Ovary (tissue), 9 donors: ENCODE measurements around the gene CHADL. TPM values are rescaled to one million over a fixed set of nuclear protein-coding genes. Genes with fewer than 3 reads are reported as not detected.

Source experiments
- DNase-seq, 5 donors: peaks; one replicate each; pipeline ENCODE4 v3.0.0-alpha.2; 2019 to 2020
- H3K27ac ChIP-seq, 2 donors: fragments of 200-600 bp; one replicate each; pipeline versions ENCODE4 v1.5.1 to v1.8.0; 2019 to 2022
- H3K27me3 ChIP-seq: fragments of 200-600 bp; one replicate; pipeline ENCODE4 v1.8.0; 2022
- H3K36me3 ChIP-seq: fragments of 200-600 bp; sonication (generic); one replicate; pipeline ENCODE4 v1.5.1; 2019
- H3K4me1 ChIP-seq: one replicate; pipeline ENCODE4 v1.8.1; 2013; ENCODE audit warnings: mild to moderate bottlenecking, moderate library complexity; ENCODE audit not compliant: insufficient read depth
- H3K4me3 ChIP-seq: fragments of 200-600 bp; sonication (generic); one replicate; pipeline ENCODE4 v1.5.1; 2017
- H3K9me3 ChIP-seq, 2 donors: fragments of 200-600 bp in 1 of 2; sonication (generic) in 1 of 2; one replicate each; pipeline versions ENCODE4 v1.5.1 to v1.8.1; 2013 to 2019; ENCODE audit warnings: mild to moderate bottlenecking in 1 of 2, moderate library complexity in 1 of 2
- EP300 ChIP-seq: sonication (generic); formaldehyde crosslinking; IDR thresholded peaks from one replicate; pipeline ENCODE4 v1.6.1; 2017; ENCODE audit warnings: antibody characterized with exemption
- POLR2A ChIP-seq: fragments of 450-650 bp; IDR thresholded peaks from one replicate; pipeline ENCODE4 v1.6.1; 2017; ENCODE audit warnings: antibody characterized with exemption, mild to moderate bottlenecking, moderate library complexity
- whole genome bisulfite sequencing, 3 donors: extraction: QIAGEN DNeasy Blood & Tissue Kit in 1 of 3; methylation state at CpG; one replicate each; pipeline versions ENCODE4 v1.1.5 to v1.1.7; 2013 to 2017; 5-methylcytosine and 5-hydroxymethylcytosine counted together
- intact Hi-C, 4 donors: fragments of 100-400 bp; cut with DNase I; formaldehyde crosslinking; loops; one replicate each; pipeline versions ENCODE4 v1.11.0 to v1.15.1; 2022 to 2023
- polyA plus RNA-seq, 2 donors: library from polyadenylated mRNA; stranded (reverse); fragments of 200-250 nt in 1 of 2; fragments of 350-450 nt in 1 of 2; fragmentation: Illumina TruSeq in 1 of 2; extraction: RNeasy Lipid Tissue Mini Kit (QIAGEN cat#74804) in 1 of 2; gene quantifications; one replicate each; pipeline ENCODE4 v1.2.3, GENCODE V29; 2013 to 2014
- total RNA-seq, 7 donors: library from RNA; depleted of rRNA in 2 of 7; stranded (reverse); fragments of >200 nt in 2 of 7; fragmentation: NEBNext Ultra II Directional in 3 of 7; extraction: Animal tissue kit (Norgen Biotek cat#: 25700) in 3 of 7; gene quantifications; one replicate each; pipeline versions ENCODE4 v1.1.0 to v1.2.4, GENCODE V29; 2016 to 2023
- TF ChIP-seq, protein P1 (sequence below), 3 donors: fragments of 450-650 bp in 2 of 3; fragments of 200-600 bp in 1 of 3; IDR thresholded peaks; one replicate each; pipeline versions ENCODE4 v1.5.1 to v1.8.0; 2016 to 2022; ENCODE audit warnings: antibody characterized with exemption in 3 of 3, mild to moderate bottlenecking in 1 of 3
- donor health status: DM: no; HTN: no; CAD: no; lungs with moderate emphysema.
- donor health status: DM: no; HTN: no; CAD: no.
- donor health status: Bipolar disorder and iron deficiency.
- donor health status: DM: yes; HTN: yes; CAD: no.
- donor health status: DM: no; HTN: no; CAD: no.
- donor health status: DM: yes; HTN: yes; CAD: no.

CHADL gene
- total and polyA plus RNA-seq, 9 donors = 0.08 to 6.2 (median 2.6) TPM

DNA sequence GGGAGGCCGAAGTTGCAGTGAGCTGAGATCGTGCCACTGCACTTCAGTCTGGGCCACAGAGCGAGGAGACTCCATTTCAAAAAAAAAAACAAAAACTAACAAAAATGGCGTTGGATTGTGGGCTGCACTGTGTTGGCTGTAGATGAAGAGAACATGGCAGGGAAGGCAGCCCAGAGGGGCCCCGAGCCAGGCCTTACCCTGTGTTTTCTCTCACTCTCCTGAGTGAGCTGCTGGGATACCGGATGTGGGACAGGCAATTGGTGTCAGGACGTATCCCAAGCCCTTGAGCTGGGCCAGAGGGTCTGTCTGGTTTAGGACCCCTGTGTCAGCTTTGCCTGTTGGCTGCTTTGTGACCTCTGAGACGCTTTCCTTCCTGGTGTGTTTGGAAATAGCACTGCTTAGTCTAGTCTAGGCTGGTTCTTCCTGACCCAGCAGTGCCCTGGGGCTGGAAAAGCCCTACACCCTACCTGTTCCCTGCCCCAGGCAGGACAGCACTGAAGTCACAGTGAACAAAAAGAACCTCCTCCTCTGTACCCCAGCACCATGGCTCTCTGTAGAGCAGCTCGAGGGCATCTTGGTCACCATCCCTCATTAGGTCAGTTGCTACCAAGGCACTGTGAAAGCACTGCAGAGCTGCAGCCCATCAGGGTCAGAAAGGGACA is 17.8 kb downstream of the CHADL start:
- WGBS, 3 donors = 85 to 93% (median 87%) methylated on average over 9 of the region's 9 CpGs
- intact Hi-C loops = no loop called here
- H3K27ac ChIP-seq = no peak overlapping the region
- peaks cover under 1% of the 10 kb centered on the region for H3K4me1 ChIP-seq
- no peaks in the 10 kb centered on the region for H3K27me3 ChIP-seq
- no peaks in the 10 kb centered on the region for H3K36me3 ChIP-seq
- no peaks in the 10 kb centered on the region for H3K9me3 ChIP-seq
- TF ChIP-seq EP300 (no peak), POLR2A (no peak)
- TF ChIP-seq, protein P1, sequence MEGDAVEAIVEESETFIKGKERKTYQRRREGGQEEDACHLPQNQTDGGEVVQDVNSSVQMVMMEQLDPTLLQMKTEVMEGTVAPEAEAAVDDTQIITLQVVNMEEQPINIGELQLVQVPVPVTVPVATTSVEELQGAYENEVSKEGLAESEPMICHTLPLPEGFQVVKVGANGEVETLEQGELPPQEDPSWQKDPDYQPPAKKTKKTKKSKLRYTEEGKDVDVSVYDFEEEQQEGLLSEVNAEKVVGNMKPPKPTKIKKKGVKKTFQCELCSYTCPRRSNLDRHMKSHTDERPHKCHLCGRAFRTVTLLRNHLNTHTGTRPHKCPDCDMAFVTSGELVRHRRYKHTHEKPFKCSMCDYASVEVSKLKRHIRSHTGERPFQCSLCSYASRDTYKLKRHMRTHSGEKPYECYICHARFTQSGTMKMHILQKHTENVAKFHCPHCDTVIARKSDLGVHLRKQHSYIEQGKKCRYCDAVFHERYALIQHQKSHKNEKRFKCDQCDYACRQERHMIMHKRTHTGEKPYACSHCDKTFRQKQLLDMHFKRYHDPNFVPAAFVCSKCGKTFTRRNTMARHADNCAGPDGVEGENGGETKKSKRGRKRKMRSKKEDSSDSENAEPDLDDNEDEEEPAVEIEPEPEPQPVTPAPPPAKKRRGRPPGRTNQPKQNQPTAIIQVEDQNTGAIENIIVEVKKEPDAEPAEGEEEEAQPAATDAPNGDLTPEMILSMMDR (IDR thresholded peaks at IDR 0.05) = no peak
- no peak overlapping the region for H3K4me3 ChIP-seq
- DNase-seq = no peak

DNA sequence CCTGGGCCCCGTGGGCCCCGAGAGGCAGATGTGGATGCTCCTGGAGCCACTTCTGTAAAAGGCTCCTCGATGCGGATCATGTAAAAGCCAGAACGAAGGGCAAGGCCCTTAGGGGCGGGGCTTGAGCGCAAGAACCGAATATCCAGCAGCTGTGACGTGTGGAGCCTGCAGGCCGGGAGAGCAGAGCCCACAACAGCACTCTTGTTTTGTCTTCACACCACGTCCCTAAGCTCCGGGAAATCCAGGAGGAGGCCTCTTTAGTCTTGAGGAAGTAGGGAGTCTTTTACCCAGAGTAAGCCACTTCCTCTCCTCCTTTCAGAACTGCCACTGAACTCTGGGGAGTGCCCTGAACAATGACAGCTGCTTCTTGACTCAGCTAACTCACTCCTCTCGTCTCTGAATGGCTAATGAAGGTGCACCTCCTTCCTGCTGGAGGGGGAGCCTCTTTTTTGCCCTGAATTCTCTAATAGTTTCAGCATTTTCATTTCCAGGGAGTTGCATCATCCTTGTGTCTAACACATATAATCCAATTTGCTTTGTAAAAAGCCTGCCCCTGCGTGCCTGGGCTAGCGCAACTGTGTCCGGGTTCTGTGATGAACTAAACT is 23.1 kb downstream of the CHADL start:
- intact Hi-C loops = no loop called here
- peak; percentile 80 to 91 (median 84) for DNase-seq
- 10 to 16% (median 13%) methylated on average over 16 of the region's 16 CpGs for WGBS, 3 donors
- Histone ChIP-seq H3K9me3 (no peaks in the 10 kb centered on the region), H3K27me3 (no peaks in the 10 kb centered on the region), H3K4me1 (peaks cover 7% of the 10 kb centered on the region), H3K36me3 (no peaks in the 10 kb centered on the region), H3K27ac (peak overlapping the region; percentile 76 to 79), H3K4me3 (no peak overlapping the region)
- no peak for TF ChIP-seq EP300
- no peak for TF ChIP-seq POLR2A
- TF ChIP-seq, protein P1 (IDR thresholded peaks at IDR 0.05) = no peak

DNA sequence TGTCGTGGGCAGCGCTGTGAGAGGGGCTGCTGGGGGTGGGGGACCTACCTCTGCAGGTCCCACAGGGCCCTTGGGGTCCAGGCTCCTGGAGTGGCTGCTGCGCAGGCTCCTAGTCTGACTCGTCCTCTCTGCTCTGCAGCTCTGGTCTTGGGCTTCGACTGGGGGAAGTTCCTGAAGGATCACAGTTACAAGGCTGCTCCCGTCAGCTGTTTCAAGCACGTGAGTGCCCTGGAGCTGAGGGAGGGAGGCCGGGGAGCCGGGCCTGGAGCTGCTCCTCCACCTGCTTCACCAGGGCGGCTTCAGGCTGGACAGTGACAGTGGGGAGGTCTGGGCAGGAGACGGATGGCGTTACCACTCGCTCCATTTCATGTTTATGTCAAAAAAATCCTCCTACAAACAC is 23.7 kb downstream of the CHADL start:
- Histone ChIP-seq H3K4me3 (no peak overlapping the region), H3K4me1 (peaks cover 7% of the 10 kb centered on the region), H3K36me3 (no peaks in the 10 kb centered on the region), H3K9me3 (no peaks in the 10 kb centered on the region), H3K27ac (peak overlapping the region; percentile 76 to 79), H3K27me3 (no peaks in the 10 kb centered on the region)
- intact Hi-C loops = no loop called here
- WGBS, 3 donors = 26 to 44% (median 30%) methylated on average over 13 of the region's 13 CpGs
- TF ChIP-seq EP300 = no peak
- no peak for TF ChIP-seq POLR2A
- TF ChIP-seq, protein P1 (IDR thresholded peaks at IDR 0.05) = no peak
- peak; percentile 49 to 66 (median 65) for DNase-seq

DNA sequence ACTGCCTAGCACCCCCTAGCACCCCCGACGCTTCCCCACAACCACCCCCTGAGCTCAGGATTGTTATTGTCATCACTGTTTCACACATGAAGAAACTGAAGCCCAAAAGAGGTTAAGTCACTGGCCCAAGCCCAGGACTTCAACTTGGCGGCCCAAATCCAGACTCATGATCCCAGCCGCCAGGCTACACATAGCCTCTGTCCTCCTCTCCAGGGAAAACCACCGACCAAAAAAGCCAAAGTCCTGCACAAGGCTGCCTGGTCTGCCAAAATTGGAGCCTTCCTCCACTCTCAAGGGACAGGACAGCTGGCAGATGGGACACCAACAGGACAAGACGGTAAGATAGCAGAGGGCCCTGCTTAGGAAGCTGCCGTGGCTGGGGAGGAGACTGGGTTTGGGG is 24.8 kb downstream of the CHADL start:
- intact Hi-C loops = no loop called here
- TF ChIP-seq, protein P1 (IDR thresholded peaks at IDR 0.05) = no peak
- TF ChIP-seq POLR2A = no peak
- peaks cover 7% of the 10 kb centered on the region for H3K4me1 ChIP-seq
- no peaks in the 10 kb centered on the region for H3K36me3 ChIP-seq
- H3K27me3 ChIP-seq = no peaks in the 10 kb centered on the region
- WGBS, 3 donors = 91 to 94% (median 94%) methylated on average over 7 of the region's 7 CpGs
- DNase-seq = no peak
- no peak overlapping the region for H3K27ac ChIP-seq
- H3K4me3 ChIP-seq = no peak overlapping the region
- no peaks in the 10 kb centered on the region for H3K9me3 ChIP-seq
